Ovary (tissue), 9 donors: ENCODE results near the gene SCIN. TPM values are rescaled to one million over a fixed set of nuclear protein-coding genes. Genes with fewer than 3 reads are reported as not detected.

Experiments
- DNase-seq, 5 donors: peaks; one replicate each; pipeline ENCODE4 v3.0.0-alpha.2; 2019 to 2020
- H3K27ac ChIP-seq, 2 donors: fragments of 200-600 bp; one replicate each; pipeline versions ENCODE4 v1.5.1 to v1.8.0; 2019 to 2022
- H3K27me3 ChIP-seq: fragments of 200-600 bp; one replicate; pipeline ENCODE4 v1.8.0; 2022
- H3K36me3 ChIP-seq: fragments of 200-600 bp; sonication (generic); one replicate; pipeline ENCODE4 v1.5.1; 2019
- H3K4me1 ChIP-seq: one replicate; pipeline ENCODE4 v1.8.1; 2013; ENCODE audit warnings: mild to moderate bottlenecking, moderate library complexity; ENCODE audit not compliant: insufficient read depth
- H3K4me3 ChIP-seq: fragments of 200-600 bp; sonication (generic); one replicate; pipeline ENCODE4 v1.5.1; 2017
- H3K9me3 ChIP-seq, 2 donors: fragments of 200-600 bp in 1 of 2; sonication (generic) in 1 of 2; one replicate each; pipeline versions ENCODE4 v1.5.1 to v1.8.1; 2013 to 2019; ENCODE audit warnings: mild to moderate bottlenecking in 1 of 2, moderate library complexity in 1 of 2
- EP300 ChIP-seq: sonication (generic); formaldehyde crosslinking; IDR thresholded peaks from one replicate; pipeline ENCODE4 v1.6.1; 2017; ENCODE audit warnings: antibody characterized with exemption
- POLR2A ChIP-seq: fragments of 450-650 bp; IDR thresholded peaks from one replicate; pipeline ENCODE4 v1.6.1; 2017; ENCODE audit warnings: antibody characterized with exemption, mild to moderate bottlenecking, moderate library complexity
- WGBS, 3 donors: extraction: QIAGEN DNeasy Blood & Tissue Kit in 1 of 3; methylation state at CpG; one replicate each; pipeline versions ENCODE4 v1.1.5 to v1.1.7; 2013 to 2017; 5-methylcytosine and 5-hydroxymethylcytosine counted together
- intact Hi-C, 4 donors: fragments of 100-400 bp; cut with DNase I; formaldehyde crosslinking; loops; one replicate each; pipeline versions ENCODE4 v1.11.0 to v1.15.1; 2022 to 2023
- polyA plus RNA-seq, 2 donors: library from polyadenylated mRNA; stranded (reverse); fragments of 200-250 nt in 1 of 2; fragments of 350-450 nt in 1 of 2; fragmentation: Illumina TruSeq in 1 of 2; extraction: RNeasy Lipid Tissue Mini Kit (QIAGEN cat#74804) in 1 of 2; gene quantifications; one replicate each; pipeline ENCODE4 v1.2.3, GENCODE V29; 2013 to 2014
- total RNA-seq, 7 donors: library from RNA; depleted of rRNA in 2 of 7; stranded (reverse); fragments of >200 nt in 2 of 7; fragmentation: NEBNext Ultra II Directional in 3 of 7; extraction: Animal tissue kit (Norgen Biotek cat#: 25700) in 3 of 7; gene quantifications; one replicate each; pipeline versions ENCODE4 v1.1.0 to v1.2.4, GENCODE V29; 2016 to 2023
- TF ChIP-seq, protein P1 (sequence below), 3 donors: fragments of 450-650 bp in 2 of 3; fragments of 200-600 bp in 1 of 3; IDR thresholded peaks; one replicate each; pipeline versions ENCODE4 v1.5.1 to v1.8.0; 2016 to 2022; ENCODE audit warnings: antibody characterized with exemption in 3 of 3, mild to moderate bottlenecking in 1 of 3
- donor health status: DM: no; HTN: no; CAD: no; lungs with moderate emphysema.
- donor health status: DM: no; HTN: no; CAD: no.
- donor health status: Bipolar disorder and iron deficiency.
- donor health status: DM: yes; HTN: yes; CAD: no.
- donor health status: DM: no; HTN: no; CAD: no.
- donor health status: DM: yes; HTN: yes; CAD: no.

SCIN gene
- total and polyA plus RNA-seq, 9 donors = 1.3 to 5.1 (median 2.2) TPM

DNA sequence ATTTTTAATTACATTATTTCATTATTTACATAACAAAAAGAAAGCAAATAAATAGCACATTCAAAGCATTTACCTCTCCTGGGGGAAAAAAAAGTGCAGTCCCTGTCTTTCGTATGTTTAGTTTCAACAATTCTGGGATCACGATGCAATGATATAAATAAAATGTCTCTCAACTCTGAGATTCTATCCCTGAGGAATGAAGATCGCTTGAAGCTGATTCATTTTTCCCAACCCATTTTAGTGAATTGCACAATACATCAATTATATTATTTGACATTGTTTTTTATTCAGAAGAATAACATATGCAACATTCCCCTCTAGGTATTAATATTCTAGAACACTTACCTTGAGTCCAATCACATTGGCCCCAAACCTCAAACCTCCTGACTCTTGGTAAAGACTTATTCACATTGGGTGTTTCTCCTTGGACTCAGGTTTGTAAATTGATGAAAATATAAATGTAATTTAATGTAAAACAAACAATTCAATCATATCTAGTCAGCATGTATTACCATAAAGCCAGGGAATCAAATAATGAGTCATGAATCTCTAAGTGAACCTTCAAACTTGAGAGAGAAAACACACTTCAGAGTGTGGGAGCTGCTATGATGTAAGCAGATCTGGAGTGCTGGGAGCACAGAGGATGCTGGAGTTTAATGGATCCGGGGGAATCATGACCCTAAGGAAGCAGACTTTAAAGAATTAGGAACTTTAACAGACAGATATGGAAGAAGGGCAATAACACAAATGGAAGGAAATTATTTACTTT lies 5.3 kb upstream of the SCIN start:
- Histone ChIP-seq H3K4me3 (no peak overlapping the region), H3K27ac (no peak overlapping the region), H3K36me3 (no peaks in the 10 kb centered on the region), H3K4me1 (no peaks in the 10 kb centered on the region), H3K9me3 (no peaks in the 10 kb centered on the region), H3K27me3 (no peaks in the 10 kb centered on the region)
- TF ChIP-seq, protein P1, sequence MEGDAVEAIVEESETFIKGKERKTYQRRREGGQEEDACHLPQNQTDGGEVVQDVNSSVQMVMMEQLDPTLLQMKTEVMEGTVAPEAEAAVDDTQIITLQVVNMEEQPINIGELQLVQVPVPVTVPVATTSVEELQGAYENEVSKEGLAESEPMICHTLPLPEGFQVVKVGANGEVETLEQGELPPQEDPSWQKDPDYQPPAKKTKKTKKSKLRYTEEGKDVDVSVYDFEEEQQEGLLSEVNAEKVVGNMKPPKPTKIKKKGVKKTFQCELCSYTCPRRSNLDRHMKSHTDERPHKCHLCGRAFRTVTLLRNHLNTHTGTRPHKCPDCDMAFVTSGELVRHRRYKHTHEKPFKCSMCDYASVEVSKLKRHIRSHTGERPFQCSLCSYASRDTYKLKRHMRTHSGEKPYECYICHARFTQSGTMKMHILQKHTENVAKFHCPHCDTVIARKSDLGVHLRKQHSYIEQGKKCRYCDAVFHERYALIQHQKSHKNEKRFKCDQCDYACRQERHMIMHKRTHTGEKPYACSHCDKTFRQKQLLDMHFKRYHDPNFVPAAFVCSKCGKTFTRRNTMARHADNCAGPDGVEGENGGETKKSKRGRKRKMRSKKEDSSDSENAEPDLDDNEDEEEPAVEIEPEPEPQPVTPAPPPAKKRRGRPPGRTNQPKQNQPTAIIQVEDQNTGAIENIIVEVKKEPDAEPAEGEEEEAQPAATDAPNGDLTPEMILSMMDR (IDR thresholded peaks at IDR 0.05) = no peak
- TF ChIP-seq EP300 (no peak), POLR2A (no peak)
- no peak for DNase-seq
- intact Hi-C loops = no loop called here
- 75 to 79% (median 76%) methylated on average over 4 of the region's 4 CpGs for WGBS, 3 donors

DNA sequence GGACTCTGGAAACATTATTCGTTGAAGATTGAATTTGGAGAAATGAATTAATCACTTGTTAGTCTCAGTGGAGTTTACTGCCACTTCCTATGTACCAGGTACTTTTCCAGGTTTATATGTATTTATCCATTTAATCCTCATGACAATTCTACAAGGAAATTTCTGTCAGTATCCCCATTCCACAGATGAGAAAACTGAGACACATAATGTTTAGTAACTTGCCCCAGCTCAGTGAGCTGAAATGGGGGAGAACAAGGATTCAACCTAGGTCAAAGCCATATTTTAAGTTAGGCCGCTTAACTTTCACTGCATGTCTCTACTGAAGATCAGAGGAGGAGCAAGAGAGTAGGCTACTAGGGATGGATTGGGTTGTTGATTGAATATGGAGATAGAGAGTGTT lies 4.6 kb upstream of the SCIN start:
- Histone ChIP-seq H3K27me3 (no peaks in the 10 kb centered on the region), H3K4me3 (no peak overlapping the region), H3K4me1 (no peaks in the 10 kb centered on the region), H3K36me3 (no peaks in the 10 kb centered on the region), H3K27ac (no peak overlapping the region), H3K9me3 (no peaks in the 10 kb centered on the region)
- intact Hi-C loops = no loop called here
- no peak for DNase-seq
- no peak for TF ChIP-seq POLR2A
- TF ChIP-seq EP300 = no peak
- TF ChIP-seq, protein P1 (IDR thresholded peaks at IDR 0.05) = no peak
- WGBS, 3 donors = 92 to 97% (median 92%) methylated on average over 2 of the region's 2 CpGs

DNA sequence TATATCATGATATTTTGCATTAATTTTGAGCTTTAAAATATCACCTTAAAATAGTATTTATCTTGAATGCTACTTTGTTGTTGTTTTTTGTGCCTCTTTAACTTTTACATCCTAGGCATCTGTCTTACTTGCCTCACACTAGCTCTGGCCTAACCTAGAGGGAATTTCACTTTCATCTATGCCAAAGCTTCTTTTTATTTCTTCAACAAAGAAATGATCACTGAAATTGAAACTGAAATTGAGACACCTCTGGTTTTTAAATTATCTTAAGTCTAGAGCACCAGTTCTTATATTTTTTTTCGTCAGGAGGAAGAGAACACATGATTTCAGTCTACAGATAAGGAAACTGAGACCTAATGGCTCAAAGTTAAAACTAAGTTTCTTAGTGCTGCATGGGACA lies 3.5 kb upstream of the SCIN start:
- Histone ChIP-seq H3K27me3 (no peaks in the 10 kb centered on the region), H3K4me3 (no peak overlapping the region), H3K4me1 (no peaks in the 10 kb centered on the region), H3K36me3 (no peaks in the 10 kb centered on the region), H3K27ac (no peak overlapping the region), H3K9me3 (peaks cover 0 to 3% of the 10 kb centered on the region in 2 donors)
- intact Hi-C loops = no loop called here
- no peak for DNase-seq
- TF ChIP-seq EP300 (no peak), POLR2A (no peak)
- TF ChIP-seq, protein P1 (IDR thresholded peaks at IDR 0.05) = no peak
- WGBS, 3 donors = 27 to 54% (median 34%) methylated on average over 1 of the region's 1 CpG

DNA sequence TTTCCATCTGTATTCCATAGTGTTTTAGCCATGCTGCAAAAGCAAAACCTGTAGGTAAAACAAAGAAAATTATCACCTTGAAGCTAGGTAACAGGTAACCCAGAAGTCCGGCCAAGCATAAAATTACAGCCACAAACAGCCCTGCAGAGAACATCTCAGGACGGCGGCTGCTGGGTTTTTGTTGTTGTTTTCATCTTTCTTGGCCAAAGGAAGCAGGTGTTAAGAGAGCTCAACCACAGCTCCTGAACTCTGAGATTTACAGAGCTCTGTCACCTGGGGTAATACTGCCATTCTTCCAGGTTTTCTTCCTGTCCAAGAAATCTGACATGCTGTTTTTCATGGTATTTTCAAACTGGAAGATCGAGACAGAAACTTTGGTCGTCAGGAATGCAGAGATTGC lies 847 bp upstream of the SCIN start:
- intact Hi-C loops = no loop called here
- DNase-seq = no peak
- Histone ChIP-seq H3K9me3 (peaks cover 0 to 3% of the 10 kb centered on the region in 2 donors), H3K27me3 (no peaks in the 10 kb centered on the region), H3K4me1 (no peaks in the 10 kb centered on the region), H3K4me3 (no peak overlapping the region), H3K36me3 (no peaks in the 10 kb centered on the region), H3K27ac (no peak overlapping the region)
- 21 to 40% (median 27%) methylated on average over 5 of the region's 5 CpGs for WGBS, 3 donors
- TF ChIP-seq, protein P1 (IDR thresholded peaks at IDR 0.05) = no peak
- TF ChIP-seq POLR2A (no peak), EP300 (no peak)
